HepG2 (cell line): ENCODE measurements around the gene CYB5D1. TPM values are rescaled to one million over a fixed set of nuclear protein-coding genes. Genes with fewer than 3 reads are reported as not detected.

ENCODE experiments used
- ATAC-seq: fragments of 200-7000 bp; cut with Tn5 transposase; 3 replicates; pipeline ENCODE4 v1.9.1; 2020; ENCODE audit warnings: mild to moderate bottlenecking, moderate library complexity
- BruUV-seq: library from RNA; stranded (reverse); fragments of 400-500 nt; replicated peaks from 2 replicates; lab custom pipeline; 2021; lab: Mats Ljungman, UMichigan
- CTCF ChIA-PET: fragments of 300-600 bp; formaldehyde crosslinking; extraction: SDS; loops from one replicate; lab custom pipeline; 2021; ENCODE audit warnings: low total read pairs, inconsistent platforms, low intra/inter-chr PET ratio; lab: Yijun Ruan, JAX
- POLR2A ChIA-PET: fragments of 350-600 bp; sonication (Branson Sonifier 250); formaldehyde crosslinking; loops from one replicate; lab custom pipeline; 2020; ENCODE audit warnings: antibody characterized with exemption, inconsistent platforms; lab: Yijun Ruan, JAX
- DNase-seq: peaks from one replicate; pipeline ENCODE4 v3.0.0-alpha.2; 2015; ENCODE audit warnings: low spot score
- FAIRE-seq: peaks from 3 replicates; lab custom pipeline; 2011; peaks lifted over from hg19 to GRCh38; lab: Jason Lieb, UNC
- H2AFZ ChIP-seq: one replicate; pipeline ENCODE4 v1.6.1; 2011; ENCODE audit warnings: low read length, inconsistent platforms
- H3K27ac ChIP-seq: fragments of 300-600 bp; 3 replicates; pipeline ENCODE4 v1.8.0; 2011; ENCODE audit warnings: mixed run types, mild to moderate bottlenecking, mixed read lengths, low read length, inconsistent platforms; ENCODE audit not compliant: insufficient read depth; ENCODE audit errors: extremely low read length
- H3K27me3 ChIP-seq, 2 experiments: fragments of 200-600 bp in 1 of 2; 2 replicates in 1 of 2; 3 replicates in 1 of 2; pipeline versions ENCODE4 v1.6.0 to v1.8.0; 2011; ENCODE audit warnings: low read length in 2 of 2, mild to moderate bottlenecking in 2 of 2, moderate library complexity in 2 of 2, inconsistent platforms in 1 of 2; ENCODE audit not compliant: insufficient read depth in 2 of 2, control insufficient read depth in 1 of 2
- H3K36me3 ChIP-seq, 2 experiments: fragments of 200-600 bp in 1 of 2; replicated peaks in 1 of 2; 2 replicates in 1 of 2; 3 replicates in 1 of 2; pipeline versions ENCODE4 v1.5.1 to v1.8.0; 2011; ENCODE audit warnings: low read length in 2 of 2, inconsistent platforms in 1 of 2; ENCODE audit not compliant: insufficient read depth in 2 of 2, control insufficient read depth in 1 of 2
- H3K4me1 ChIP-seq: 2 replicates; pipeline ENCODE4 v1.5.1; 2012; ENCODE audit warnings: low read length, inconsistent platforms; ENCODE audit not compliant: insufficient read depth
- H3K4me2 ChIP-seq: 2 replicates; pipeline ENCODE4 v1.6.0; 2011; ENCODE audit warnings: low read depth, low read length, inconsistent platforms
- H3K4me3 ChIP-seq, 3 experiments: fragments of 200-600 bp in 1 of 3; sonication (generic), shearing (Covaris generic) in 1 of 3; replicated peaks in 1 of 3; 2 replicates each; pipeline ENCODE4 v1.5.1; 2011 to 2016; ENCODE audit warnings: low read length in 3 of 3, inconsistent platforms in 2 of 3, low read depth in 2 of 3, mild to moderate bottlenecking in 2 of 3, control low read depth in 1 of 3, mixed read lengths in 1 of 3; ENCODE audit not compliant: insufficient read depth in 1 of 3
- H3K79me2 ChIP-seq: one replicate; pipeline ENCODE4 v1.6.1; 2011; ENCODE audit warnings: low read length, inconsistent platforms; ENCODE audit not compliant: insufficient read depth
- H3K9ac ChIP-seq: 2 replicates; pipeline ENCODE4 v1.6.0; 2011; ENCODE audit warnings: mild to moderate bottlenecking, low read depth, low read length, inconsistent platforms; ENCODE audit not compliant: insufficient read depth
- H3K9me3 ChIP-seq: 2 replicates; pipeline ENCODE4 v1.5.1; 2012; ENCODE audit warnings: mild to moderate bottlenecking, low read length
- H4K20me1 ChIP-seq: 2 replicates; pipeline ENCODE4 v1.6.0; 2011; ENCODE audit warnings: inconsistent platforms, mild to moderate bottlenecking, low read length, moderate library complexity; ENCODE audit not compliant: insufficient read depth
- AGO1 ChIP-seq: fragments of 200-400 bp; formaldehyde crosslinking; IDR thresholded peaks from 2 replicates; pipeline ENCODE4 v1.6.1; 2017; ENCODE audit warnings: mild to moderate bottlenecking, low read depth, low read length, moderate library complexity; ENCODE audit not compliant: poor library complexity, severe bottlenecking
- AGO2 ChIP-seq: fragments of 200-400 bp; formaldehyde crosslinking; optimal IDR thresholded peaks from 2 replicates; pipeline ENCODE3; 2017; ENCODE audit warnings: mild to moderate bottlenecking, low read depth, low read length, moderate library complexity
- NCOA2 ChIP-seq: sonication (generic); formaldehyde crosslinking; IDR thresholded peaks from 2 replicates; pipeline ENCODE4 v1.8.0; 2022; ENCODE audit warnings: inconsistent platforms
- PHF20 ChIP-seq: sonication (generic); formaldehyde crosslinking; IDR thresholded peaks from 2 replicates; pipeline ENCODE4 v1.5.0; 2020; ENCODE audit warnings: mild to moderate bottlenecking, missing genetic modification reagents
- RBFOX2 ChIP-seq: fragments of 200-400 bp; formaldehyde crosslinking; IDR thresholded peaks from 2 replicates; pipeline ENCODE4 v1.6.1; 2017; ENCODE audit warnings: low read depth, mild to moderate bottlenecking, low read length
- SMAD3 ChIP-seq: sonication (generic); formaldehyde crosslinking; IDR thresholded peaks from 2 replicates; pipeline ENCODE4 v1.4.0; 2020; ENCODE audit warnings: missing genetic modification reagents
- SSRP1 ChIP-seq: IDR thresholded peaks from 2 replicates; pipeline ENCODE4 v1.6.1; 2016; ENCODE audit warnings: control low read depth
- ZNF766 ChIP-seq: sonication (generic); formaldehyde crosslinking; IDR thresholded peaks from 2 replicates; pipeline ENCODE4 v1.5.0; 2020; ENCODE audit warnings: missing genetic modification reagents, borderline replicate concordance
- ZNF777 ChIP-seq: sonication (generic); formaldehyde crosslinking; IDR thresholded peaks from 2 replicates; pipeline ENCODE4 v1.4.0; 2020; ENCODE audit warnings: missing genetic modification reagents
- ZNF780A ChIP-seq: sonication (generic); formaldehyde crosslinking; IDR thresholded peaks from 2 replicates; pipeline ENCODE4 v1.8.0; 2022; ENCODE audit warnings: mild to moderate bottlenecking, missing genetic modification reagents, moderate library complexity
- WGBS: methylation state at CpG from one replicate; pipeline ENCODE4 v1.1.6; 2017; ENCODE audit warnings: low lambda C conversion rate; 5-methylcytosine and 5-hydroxymethylcytosine counted together
- in situ Hi-C: cut with HindIII; loops from 2 replicates; pipeline ENCODE4 v1.10.0; 2017; ENCODE audit warnings: low pct_unique_long_range_greater_than_20kb; ENCODE audit not compliant: extremely low pct_ligation_motif_present
- intact Hi-C: fragments of 100-400 bp; cut with micrococcal nuclease; formaldehyde crosslinking; loops from one replicate; pipeline ENCODE4 v1.10.0; 2022; ENCODE audit not compliant: unreplicated experiment
- polyA plus RNA-seq, 8 experiments: library from polyadenylated mRNA; depleted of rRNA in 3 of 8; stranded (reverse) in 7 of 8; unstranded in 1 of 8; fragments of >200 nt; fragmentation: Illumina TruSeq in 4 of 8; extraction: Trizol in 4 of 8; gene quantifications; 2 replicates each; pipeline versions ENCODE4 v1.2.1 to v1.2.3, GENCODE V29; 2011 to 2016; ENCODE audit warnings: low read depth in 4 of 8, missing spikeins in 1 of 8, mixed read lengths in 1 of 8; ENCODE audit not compliant: insufficient read depth in 1 of 8
- total RNA-seq, 5 experiments: library from RNA; depleted of rRNA; stranded (reverse); fragments of >200 nt; fragmentation: Illumina TruSeq; extraction: Trizol; gene quantifications; 2 replicates each; pipeline ENCODE4 v1.2.3, GENCODE V29; 2016; ENCODE audit warnings: low read depth in 1 of 5
- TF ChIP-seq, protein P1 (sequence below): sonication (generic); formaldehyde crosslinking; IDR thresholded peaks from 2 replicates; pipeline ENCODE4 v1.5.1; 2020; ENCODE audit warnings: missing genetic modification reagents, mild to moderate bottlenecking, borderline replicate concordance

The CYB5D1 gene
- total and polyA plus RNA-seq, 2 of the 13 experiments (the other 11 are each of a cell fraction or from before 2014, with no cell fraction given): 8.9 to 17.0 TPM

DNA sequence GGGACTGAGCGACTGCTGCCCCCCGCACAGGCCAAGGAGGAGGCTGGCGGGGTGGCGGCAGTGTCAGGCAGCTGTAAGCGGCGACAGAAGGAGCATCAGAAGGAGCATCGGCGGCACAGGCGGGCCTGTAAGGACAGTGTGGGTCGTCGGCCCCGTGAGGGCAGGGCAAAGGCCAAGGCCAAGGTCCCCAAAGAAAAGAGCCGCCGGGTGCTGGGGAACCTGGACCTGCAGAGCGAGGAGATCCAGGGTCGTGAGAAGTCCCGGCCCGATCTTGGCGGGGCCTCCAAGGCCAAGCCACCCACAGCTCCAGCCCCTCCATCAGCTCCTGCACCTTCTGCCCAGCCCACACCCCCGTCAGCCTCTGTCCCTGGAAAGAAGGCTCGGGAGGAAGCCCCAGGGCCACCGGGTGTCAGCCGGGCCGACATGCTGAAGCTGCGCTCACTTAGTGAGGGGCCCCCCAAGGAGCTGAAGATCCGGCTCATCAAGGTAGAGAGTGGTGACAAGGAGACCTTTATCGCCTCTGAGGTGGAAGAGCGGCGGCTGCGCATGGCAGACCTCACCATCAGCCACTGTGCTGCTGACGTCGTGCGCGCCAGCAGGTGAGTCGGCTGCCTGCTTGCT, 8.6 kb upstream of the CYB5D1 start:
- FAIRE-seq: no peak
- in situ Hi-C loops (loop anchor here (10.0 kb wide), 1 partner anchor 274 kb away; the partner anchor contains the start of gene CD68), intact Hi-C loops (no loop called here)
- no peak overlapping the region for H2AFZ ChIP-seq
- no peak for ATAC-seq
- no peaks in the 10 kb centered on the region for H3K27me3 ChIP-seq
- no peak overlapping the region for H3K9ac ChIP-seq
- POLR2A ChIA-PET: interaction anchor here (1.5 to 2.2 kb wide), 2 partner anchors 12 to 14 kb away, joined by 5 read pairs; no protein-coding TSS in a partner anchor
- H3K4me3 ChIP-seq: no peak overlapping the region
- peaks cover 22% of the 10 kb centered on the region for H4K20me1 ChIP-seq
- H3K27ac ChIP-seq: no peak overlapping the region
- TF ChIP-seq AGO1 (peak; percentile 38), NCOA2 (CRISPR knock-in tag) (no peak), ZNF766 (CRISPR knock-in tag) (no peak), AGO2 (peak; percentile 79), RBFOX2 (peak; percentile 81), SSRP1 (peak; percentile 74; the same call in 1 of the 2 replicates), SMAD3 (no peak), ZNF777 (CRISPR knock-in tag) (no peak), PHF20 (CRISPR knock-in tag) (no peak), ZNF780A (CRISPR knock-in tag) (no peak)
- TF ChIP-seq, protein P1, sequence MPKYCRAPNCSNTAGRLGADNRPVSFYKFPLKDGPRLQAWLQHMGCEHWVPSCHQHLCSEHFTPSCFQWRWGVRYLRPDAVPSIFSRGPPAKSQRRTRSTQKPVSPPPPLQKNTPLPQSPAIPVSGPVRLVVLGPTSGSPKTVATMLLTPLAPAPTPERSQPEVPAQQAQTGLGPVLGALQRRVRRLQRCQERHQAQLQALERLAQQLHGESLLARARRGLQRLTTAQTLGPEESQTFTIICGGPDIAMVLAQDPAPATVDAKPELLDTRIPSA (CRISPR knock-in tag): no peak
- H3K4me2 ChIP-seq: no peak overlapping the region
- BruUV-seq: no TSS peak
- H3K9me3 ChIP-seq: no peaks in the 10 kb centered on the region
- CTCF ChIA-PET: no interaction called here
- 95% methylated on average over 22 of the region's 35 CpGs for WGBS
- DNase-seq: no peak
- peaks cover 15% of the 10 kb centered on the region for H3K79me2 ChIP-seq
- peaks cover 42 to 55% of the 10 kb centered on the region in 2 experiments for H3K36me3 ChIP-seq
- peaks cover 9% of the 10 kb centered on the region for H3K4me1 ChIP-seq
